ACC112 (cell line): Measurements from ENCODE around the gene SMIM14.
A peak's percentile ranks its signal among the peaks of the same experiment; 100 is the strongest.
"Not testable (repeated sequence)": the region's sequence is repeated elsewhere in the genome, so short reads cannot be mapped to it uniquely, and the experiment has no call there.

ENCODE experiments used
- H2AFZ ChIP-seq: fragments of 200-600 bp; sonication (generic); one replicate; pipeline ENCODE4 v1.6.0; 2017; ENCODE audit warnings: antibody characterized with exemption, low read length; ENCODE audit not compliant: unreplicated experiment
- H3K27ac ChIP-seq: fragments of 200-600 bp; sonication (generic); 2 replicates; pipeline ENCODE4 v1.5.1; 2014; ENCODE audit warnings: low read depth, mild to moderate bottlenecking, antibody characterized with exemption, low read length, moderate library complexity
- H3K27me3 ChIP-seq: fragments of 200-600 bp; sonication (generic); 2 replicates; pipeline ENCODE4 v1.6.1; 2014; ENCODE audit warnings: mild to moderate bottlenecking, antibody characterized with exemption, low read length, moderate library complexity, mixed read lengths; ENCODE audit not compliant: insufficient read depth
- H3K36me3 ChIP-seq: fragments of 200-600 bp; sonication (generic); 2 replicates; pipeline ENCODE4 v1.6.1; 2016; ENCODE audit warnings: mild to moderate bottlenecking, antibody characterized with exemption, low read length, moderate library complexity, mixed read lengths; ENCODE audit not compliant: insufficient read depth
- H3K4me1 ChIP-seq: fragments of 200-600 bp; sonication (generic); one replicate; pipeline ENCODE4 v1.6.1; 2016; ENCODE audit warnings: low read length, mixed read lengths; ENCODE audit not compliant: insufficient read depth, unreplicated experiment, control insufficient read depth
- H3K4me3 ChIP-seq: fragments of 200-600 bp; sonication (generic); 2 replicates; pipeline ENCODE4 v1.5.1; 2014; ENCODE audit warnings: mild to moderate bottlenecking, low read depth, low read length
- H3K79me2 ChIP-seq: fragments of 200-600 bp; sonication (generic); one replicate; pipeline ENCODE4 v1.6.0; 2016; ENCODE audit warnings: low read length; ENCODE audit not compliant: control insufficient read depth, unreplicated experiment, insufficient read depth

Gene SMIM14

DNA sequence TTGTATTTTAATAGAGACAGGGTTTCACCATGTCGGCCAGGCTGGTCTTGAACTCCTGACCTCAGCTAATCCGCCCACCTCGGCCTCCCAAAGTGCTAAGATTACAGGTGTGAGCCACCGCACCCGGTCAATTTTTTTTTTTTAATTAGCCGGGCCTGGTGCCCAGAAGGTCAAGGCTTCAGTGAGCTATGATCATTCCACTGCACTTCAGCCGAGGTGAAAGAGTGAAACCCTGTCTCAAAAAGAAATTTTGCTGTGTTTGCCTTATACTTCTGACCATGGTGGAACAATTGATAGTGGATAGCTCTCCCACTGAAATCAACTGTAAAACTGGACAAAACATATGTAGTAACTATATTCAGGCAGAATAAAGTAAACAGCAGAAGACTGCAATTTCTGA lies 24.0 kb upstream of the SMIM14 start:
- Histone ChIP-seq H3K4me3 (no peak overlapping the region), H3K4me1 (peaks cover 18% of the 10 kb centered on the region), H2AFZ (no peak overlapping the region), H3K27me3 (no peaks in the 10 kb centered on the region), H3K27ac (no peak overlapping the region), H3K79me2 (no peaks in the 10 kb centered on the region), H3K36me3 (no peaks in the 10 kb centered on the region)

DNA sequence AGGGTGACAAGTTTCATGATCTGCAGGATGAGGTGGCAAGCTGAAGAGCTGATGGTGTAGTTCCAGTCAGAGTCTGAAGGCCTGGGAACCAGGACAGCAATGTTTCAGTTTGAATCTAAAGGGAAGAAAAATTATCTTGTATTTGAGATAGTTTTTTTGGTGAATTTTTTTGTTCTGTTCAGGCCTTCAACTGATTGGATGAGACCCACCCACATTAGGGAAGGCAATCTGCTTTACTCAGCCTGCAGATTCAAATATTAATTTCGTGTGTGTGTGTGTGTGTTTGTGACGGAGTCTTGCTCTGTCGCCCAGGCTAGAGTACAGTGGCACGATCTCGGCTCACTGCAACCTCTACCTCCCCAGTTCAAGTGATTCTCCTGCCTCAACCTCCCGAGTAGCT lies 22.1 kb upstream of the SMIM14 start:
- Histone ChIP-seq H3K36me3 (no peaks in the 10 kb centered on the region), H3K4me1 (peaks cover 13% of the 10 kb centered on the region), H3K27ac (no peak overlapping the region), H2AFZ (no peak overlapping the region), H3K79me2 (no peaks in the 10 kb centered on the region), H3K27me3 (no peaks in the 10 kb centered on the region), H3K4me3 (no peak overlapping the region)

DNA sequence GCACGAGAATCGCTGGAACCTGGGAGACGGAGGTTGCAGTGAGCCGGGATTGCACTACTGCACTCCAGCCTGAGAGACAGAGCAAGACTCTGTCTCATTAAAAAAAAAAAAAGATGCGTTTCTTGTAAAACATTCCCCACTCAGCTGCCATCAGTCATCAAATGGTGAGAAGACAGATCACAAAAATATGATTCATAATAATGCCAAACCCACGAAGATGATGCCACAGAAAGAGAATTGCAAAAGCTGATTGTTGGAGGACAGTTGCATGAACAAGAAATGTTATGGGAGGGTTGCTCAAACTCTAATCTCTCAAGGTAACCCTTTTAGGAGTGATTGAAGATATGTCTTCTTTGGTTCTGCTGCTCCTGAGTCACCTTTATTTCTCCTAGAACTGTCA lies 21.4 kb upstream of the SMIM14 start:
- Histone ChIP-seq H3K27ac (no peak overlapping the region), H3K4me1 (peaks cover 15% of the 10 kb centered on the region), H2AFZ (no peak overlapping the region), H3K27me3 (no peaks in the 10 kb centered on the region), H3K36me3 (no peaks in the 10 kb centered on the region), H3K79me2 (no peaks in the 10 kb centered on the region), H3K4me3 (no peak overlapping the region)

DNA sequence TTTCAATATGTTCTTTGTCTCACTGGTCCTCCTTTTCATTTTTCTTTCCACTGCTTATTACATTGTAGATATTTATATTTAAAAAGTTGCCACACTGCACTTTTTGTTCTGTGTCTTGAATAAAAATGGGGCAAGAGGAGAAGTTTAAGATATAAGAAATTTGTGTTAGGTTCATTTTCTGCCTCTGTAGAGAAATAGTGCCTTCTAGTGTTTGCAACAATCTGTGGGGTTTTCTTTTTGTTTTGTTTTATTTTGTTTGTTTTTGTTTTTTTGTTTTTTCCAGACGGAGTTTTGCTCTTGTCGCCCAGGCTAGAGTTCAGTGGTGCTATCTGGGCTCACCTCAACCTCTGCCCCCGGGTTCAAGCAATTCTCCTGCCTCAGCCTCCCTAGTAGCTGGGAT lies 20.1 kb upstream of the SMIM14 start:
- H3K27me3 ChIP-seq = no peaks in the 10 kb centered on the region
- H3K79me2 ChIP-seq = no peaks in the 10 kb centered on the region
- H3K36me3 ChIP-seq = no peaks in the 10 kb centered on the region
- H3K4me1 ChIP-seq = peaks cover 7% of the 10 kb centered on the region
- no peak overlapping the region for H3K27ac ChIP-seq
- no peak overlapping the region for H3K4me3 ChIP-seq
- no peak overlapping the region for H2AFZ ChIP-seq

DNA sequence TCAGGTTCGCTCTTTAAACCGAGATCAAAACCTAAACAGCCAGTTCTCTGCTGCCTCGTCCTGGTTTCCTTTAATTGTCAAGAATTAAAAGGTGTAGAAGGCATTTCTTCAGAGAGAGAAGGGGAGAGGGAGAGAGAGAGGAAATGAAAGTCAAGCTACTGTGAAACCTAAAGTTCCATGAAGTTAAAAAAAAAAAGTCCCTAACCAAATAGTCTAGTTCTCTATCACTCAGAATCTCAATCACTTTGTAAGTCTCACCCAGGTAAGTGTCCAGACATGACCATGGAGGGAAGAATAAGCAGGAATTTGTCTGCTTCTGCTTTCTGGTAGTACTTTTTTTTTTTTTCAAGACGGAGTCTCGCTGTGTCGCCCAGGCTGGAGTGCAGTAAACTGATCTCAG lies 18.8 kb upstream of the SMIM14 start:
- H2AFZ ChIP-seq = no peak overlapping the region
- no peak overlapping the region for H3K27ac ChIP-seq
- H3K4me3 ChIP-seq = no peak overlapping the region
- H3K4me1 ChIP-seq = peaks cover 7% of the 10 kb centered on the region
- no peaks in the 10 kb centered on the region for H3K79me2 ChIP-seq
- no peaks in the 10 kb centered on the region for H3K27me3 ChIP-seq
- H3K36me3 ChIP-seq = no peaks in the 10 kb centered on the region

DNA sequence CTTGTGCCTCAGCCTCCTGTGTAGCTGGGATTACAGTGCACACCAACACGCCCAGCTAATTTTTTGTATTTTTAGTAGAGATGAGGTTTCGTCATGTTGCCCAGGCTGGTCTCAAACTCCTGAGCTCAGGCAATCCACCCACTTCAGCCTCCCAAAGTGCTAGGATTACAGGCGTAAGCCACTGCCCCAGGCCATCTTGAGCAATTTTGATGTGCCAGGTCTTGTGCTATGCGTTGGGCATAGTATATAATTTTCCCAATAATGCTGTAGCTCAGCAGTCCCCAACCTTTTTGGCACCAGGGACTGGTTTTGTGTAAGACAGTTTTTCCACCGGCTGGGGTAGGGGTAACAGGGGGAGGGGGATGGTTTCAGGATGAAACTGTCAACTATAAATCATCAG lies 18.0 kb upstream of the SMIM14 start:
- H3K79me2 ChIP-seq, H3K4me3 ChIP-seq, H3K27me3 ChIP-seq, H2AFZ ChIP-seq, H3K36me3 ChIP-seq, H3K27ac ChIP-seq, H3K4me1 ChIP-seq: not testable (repeated sequence)

DNA sequence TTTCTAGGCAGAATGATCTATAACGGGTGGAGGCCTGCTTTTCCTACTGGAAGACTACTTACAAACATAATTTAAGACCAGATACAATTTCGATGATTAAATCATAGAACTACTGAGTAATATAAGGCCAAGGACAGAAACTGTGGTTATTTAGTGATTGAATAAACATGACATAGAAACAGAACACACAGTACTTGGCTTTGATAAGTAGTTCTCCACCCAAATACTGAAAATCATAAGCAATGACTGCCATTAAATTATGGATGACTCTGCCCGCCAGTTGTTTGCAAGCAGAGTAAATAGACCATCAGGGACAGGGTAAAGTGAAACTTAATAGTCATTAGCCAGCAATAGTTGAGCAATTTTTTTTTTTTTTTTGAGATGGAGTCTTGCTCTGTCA lies 17.2 kb upstream of the SMIM14 start:
- Histone ChIP-seq H3K4me3 (no peak overlapping the region), H2AFZ (peak overlapping the region; percentile 19), H3K27ac (peak overlapping the region; percentile 79), H3K4me1 (peaks cover 7% of the 10 kb centered on the region), H3K27me3 (no peaks in the 10 kb centered on the region), H3K79me2 (no peaks in the 10 kb centered on the region), H3K36me3 (no peaks in the 10 kb centered on the region)

DNA sequence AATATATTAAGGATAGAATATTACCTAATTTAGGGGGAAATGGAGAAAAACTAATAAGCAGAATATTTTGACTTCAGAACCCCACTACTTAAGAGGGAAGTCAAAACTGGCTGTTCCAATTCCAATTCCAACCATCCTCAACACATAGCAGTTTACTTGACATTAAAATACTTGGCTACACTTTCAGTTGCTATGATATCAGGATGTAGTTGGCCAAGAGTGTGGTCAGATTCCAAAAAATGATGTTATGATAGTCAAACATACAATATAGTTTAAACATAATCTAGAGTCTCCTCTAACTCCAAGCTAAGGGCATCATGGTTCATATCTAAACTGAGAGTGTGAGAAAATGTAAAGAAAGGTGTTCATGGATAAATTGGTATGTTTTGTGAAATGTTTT lies 16.5 kb upstream of the SMIM14 start:
- no peaks in the 10 kb centered on the region for H3K36me3 ChIP-seq
- H2AFZ ChIP-seq = peak overlapping the region; percentile 19
- H3K4me1 ChIP-seq = peaks cover 7% of the 10 kb centered on the region
- H3K27ac ChIP-seq = peak overlapping the region; percentile 79
- no peaks in the 10 kb centered on the region for H3K79me2 ChIP-seq
- no peaks in the 10 kb centered on the region for H3K27me3 ChIP-seq
- no peak overlapping the region for H3K4me3 ChIP-seq

DNA sequence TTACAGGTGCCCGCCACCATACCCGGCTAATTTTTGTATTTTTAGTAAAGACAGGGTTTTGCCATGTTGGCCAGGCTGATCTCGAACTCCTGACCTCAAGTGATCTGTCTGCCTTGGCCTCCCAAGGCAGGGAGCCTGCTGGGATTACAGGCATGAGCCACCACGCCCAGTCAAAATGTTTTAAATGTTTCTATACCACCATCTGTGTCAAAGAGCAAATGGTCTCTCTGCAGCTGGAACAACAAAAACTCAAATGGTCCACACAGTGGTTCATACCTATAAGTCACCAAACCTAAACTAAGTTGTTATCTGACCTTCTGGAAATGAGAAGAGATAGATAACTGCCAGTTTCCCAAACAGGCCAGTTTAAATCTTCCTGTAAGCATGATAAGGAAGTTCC lies 12.9 kb upstream of the SMIM14 start:
- H2AFZ ChIP-seq, H3K36me3 ChIP-seq, H3K79me2 ChIP-seq, H3K4me1 ChIP-seq, H3K27me3 ChIP-seq, H3K27ac ChIP-seq, H3K4me3 ChIP-seq: not testable (repeated sequence)

DNA sequence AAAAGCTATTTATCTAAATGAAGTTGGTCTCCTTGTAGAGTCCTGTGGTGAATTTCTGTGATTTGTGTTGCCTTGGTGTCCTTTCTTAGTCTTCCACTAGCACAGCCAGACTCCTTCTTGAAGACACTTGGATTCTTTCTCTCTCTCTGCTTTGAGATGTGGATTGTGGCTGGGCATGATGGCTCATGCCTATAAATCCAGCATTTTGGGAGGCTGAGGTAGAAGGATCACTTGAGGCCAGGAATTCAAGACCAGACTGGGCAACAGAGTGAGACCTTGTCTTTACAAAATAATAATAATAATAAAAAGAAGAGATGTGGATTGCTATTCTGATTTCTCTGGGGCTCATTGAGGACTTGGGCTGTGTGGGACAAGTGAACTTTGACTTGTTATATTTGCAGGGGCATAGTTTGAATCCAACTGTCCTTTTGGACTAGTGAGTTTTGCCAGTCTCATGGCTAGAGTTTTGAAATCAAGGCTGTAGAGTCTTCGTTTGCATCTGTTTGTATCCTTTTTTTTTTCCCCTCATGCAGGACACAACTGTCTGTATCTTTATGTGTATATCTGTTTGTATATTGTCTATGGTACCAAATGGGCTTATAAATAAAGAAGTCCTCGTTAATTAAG lies 11.1 kb upstream of the SMIM14 start:
- no peak overlapping the region for H2AFZ ChIP-seq
- no peaks in the 10 kb centered on the region for H3K36me3 ChIP-seq
- H3K27me3 ChIP-seq = no peaks in the 10 kb centered on the region
- H3K4me3 ChIP-seq = no peak overlapping the region
- no peak overlapping the region for H3K27ac ChIP-seq
- H3K79me2 ChIP-seq = no peaks in the 10 kb centered on the region
- no peaks in the 10 kb centered on the region for H3K4me1 ChIP-seq

DNA sequence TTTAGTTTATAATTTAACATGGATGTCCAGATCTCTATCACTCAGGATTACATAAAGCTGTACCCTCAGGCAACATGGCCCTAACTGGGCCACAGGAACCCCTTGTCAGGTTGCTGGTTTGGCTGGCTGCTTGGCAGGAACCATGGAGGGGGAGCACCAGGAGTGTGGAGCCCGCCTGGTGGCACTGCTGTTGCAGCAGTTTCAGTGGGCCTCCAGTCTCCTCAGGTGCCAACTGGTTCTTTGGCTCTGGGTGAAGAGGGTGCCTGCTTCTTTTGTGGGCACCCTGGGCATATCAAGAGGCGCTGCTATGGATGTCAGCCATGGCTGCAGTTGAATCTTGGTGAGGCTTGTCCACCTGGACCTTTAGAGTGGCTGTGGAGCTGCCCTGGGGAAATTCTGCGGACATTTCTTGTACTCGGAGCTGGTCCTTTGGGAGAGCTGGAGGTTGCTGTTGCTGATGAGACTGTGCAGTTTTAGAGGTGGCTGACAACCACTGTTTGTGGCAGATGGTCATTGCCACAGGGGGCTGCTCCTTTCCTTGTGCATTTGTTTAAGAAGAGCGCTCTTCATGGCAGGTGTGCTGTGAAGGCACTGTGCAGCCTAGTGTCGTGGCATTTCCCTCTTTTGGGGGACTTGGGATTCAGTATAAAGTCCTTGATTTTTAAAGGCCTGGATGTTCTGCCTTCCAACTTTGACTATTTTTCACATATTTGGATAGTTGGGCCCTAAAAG lies 10.3 kb upstream of the SMIM14 start:
- Histone ChIP-seq H3K79me2 (no peaks in the 10 kb centered on the region), H3K36me3 (no peaks in the 10 kb centered on the region), H3K4me1 (no peaks in the 10 kb centered on the region), H3K27ac (no peak overlapping the region), H2AFZ (no peak overlapping the region), H3K4me3 (no peak overlapping the region), H3K27me3 (no peaks in the 10 kb centered on the region)
